ENCODE measurements around the gene RTCB.
"Not testable (repeated sequence)": the region's sequence is repeated elsewhere in the genome, so short reads cannot be mapped to it uniquely, and the experiment has no call there.

Gene RTCB

DNA sequence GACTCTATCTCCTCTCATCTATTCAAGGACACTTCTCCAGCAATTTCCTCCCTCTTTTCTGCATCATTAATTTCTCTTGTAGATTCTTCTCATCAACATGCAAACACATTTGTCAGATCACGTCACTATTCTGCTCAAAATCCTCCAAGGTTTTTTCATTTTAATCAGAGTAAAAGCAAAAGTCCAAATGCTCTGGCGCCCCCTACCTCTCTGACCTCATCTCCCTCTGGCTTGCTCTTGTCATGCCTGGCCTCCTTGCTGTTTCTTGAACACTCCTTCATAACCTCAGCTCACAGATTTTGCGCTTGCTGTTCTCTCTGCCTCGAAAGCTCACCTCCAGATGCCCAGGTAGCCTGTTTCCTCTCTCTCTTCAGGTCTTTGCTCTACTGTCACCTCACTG is 22.4 kb downstream of the RTCB start:
- DNase-seq (ENCODE audit: low read depth), result no peak

DNA sequence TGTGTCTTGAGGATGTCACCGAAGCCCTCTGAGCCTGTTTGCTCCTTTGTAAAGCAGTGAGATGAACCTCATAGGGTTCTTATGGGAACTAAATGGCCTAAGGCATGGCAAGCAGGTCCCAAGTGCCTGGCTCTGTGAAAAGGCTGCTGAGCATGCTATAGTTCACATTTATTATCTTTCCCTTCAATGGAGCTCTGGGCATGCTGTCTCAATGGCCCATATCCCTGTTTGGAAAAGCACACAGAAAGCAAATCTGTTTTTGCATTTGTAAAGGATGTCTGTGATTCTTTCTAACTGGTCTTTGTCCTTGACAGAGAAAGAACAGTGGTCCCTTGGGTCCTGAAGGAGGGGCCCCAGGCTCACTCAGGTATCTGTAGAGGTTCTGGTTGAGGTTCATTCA is 26.4 kb downstream of the RTCB start:
- no peak for DNase-seq (ENCODE audit: low read depth)

DNA sequence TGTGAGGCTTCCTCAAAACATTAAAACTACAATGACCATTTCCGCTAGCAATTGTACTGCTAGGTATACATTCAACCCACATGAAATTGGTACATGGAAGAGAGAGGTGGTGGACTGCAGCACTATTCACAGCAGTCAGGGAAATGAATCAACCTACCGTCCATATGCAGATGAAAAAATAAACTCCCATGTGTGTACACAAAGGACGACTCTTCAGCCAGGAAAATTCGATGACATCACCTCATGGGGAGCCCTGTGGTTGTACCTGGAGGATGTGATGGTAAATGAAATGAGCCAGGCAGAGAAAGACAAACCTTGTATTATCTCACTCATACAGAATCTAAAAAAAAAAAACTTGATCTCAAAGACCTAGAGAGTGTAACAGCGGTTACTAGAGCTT is 31.1 kb downstream of the RTCB start:
- no peak for DNase-seq (ENCODE audit: low read depth)

DNA sequence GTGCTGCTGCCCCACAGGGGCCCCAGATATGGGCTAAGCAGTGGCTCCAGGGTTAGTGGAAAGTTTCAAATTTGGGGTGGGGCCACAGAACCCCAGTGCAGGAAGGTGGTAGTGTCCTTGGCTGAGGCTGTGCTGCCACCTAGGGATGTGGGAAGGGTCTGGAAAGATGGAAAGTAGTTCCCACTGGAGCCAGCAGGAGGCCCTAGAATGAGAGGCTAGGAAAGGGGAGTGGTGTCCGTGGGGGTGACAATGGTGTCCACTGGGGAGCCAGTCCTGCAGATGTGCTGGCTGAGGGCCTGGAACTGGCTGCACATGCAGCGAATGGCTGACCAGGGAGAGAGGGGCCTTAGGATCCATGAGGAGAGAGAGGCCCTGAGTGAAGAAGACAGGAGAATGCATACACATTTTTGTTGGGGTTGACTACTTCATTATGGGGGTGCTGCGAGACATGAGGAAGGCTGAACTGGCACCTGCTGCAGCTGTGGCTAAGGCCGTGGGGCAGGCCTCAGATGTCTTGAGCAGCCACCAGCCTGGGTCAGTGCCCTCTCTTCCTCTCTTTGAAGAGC is 33.3 kb downstream of the RTCB start:
- no peak for DNase-seq (ENCODE audit: low read depth)

DNA sequence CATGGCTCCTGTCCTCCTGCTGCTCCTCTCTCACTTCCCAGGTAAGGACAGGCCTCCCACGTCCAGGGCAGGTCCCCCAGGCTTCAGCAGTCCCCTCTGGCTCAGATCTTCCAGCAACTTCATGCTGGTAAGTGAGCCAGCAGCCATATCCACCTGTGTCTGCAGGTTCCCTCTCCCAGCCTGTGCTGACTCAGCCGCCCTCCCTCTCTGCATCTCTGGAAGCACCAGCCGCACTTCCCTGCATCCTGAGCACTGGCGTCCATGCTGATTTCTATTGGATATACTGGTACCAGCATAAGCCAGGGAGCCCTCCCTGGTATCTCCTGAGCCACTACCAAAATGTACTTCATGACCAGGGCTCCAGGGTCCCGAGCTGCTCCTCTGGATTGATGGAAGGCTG is 35.4 kb downstream of the RTCB start:
- no peak for DNase-seq (ENCODE audit: low read depth)

DNA sequence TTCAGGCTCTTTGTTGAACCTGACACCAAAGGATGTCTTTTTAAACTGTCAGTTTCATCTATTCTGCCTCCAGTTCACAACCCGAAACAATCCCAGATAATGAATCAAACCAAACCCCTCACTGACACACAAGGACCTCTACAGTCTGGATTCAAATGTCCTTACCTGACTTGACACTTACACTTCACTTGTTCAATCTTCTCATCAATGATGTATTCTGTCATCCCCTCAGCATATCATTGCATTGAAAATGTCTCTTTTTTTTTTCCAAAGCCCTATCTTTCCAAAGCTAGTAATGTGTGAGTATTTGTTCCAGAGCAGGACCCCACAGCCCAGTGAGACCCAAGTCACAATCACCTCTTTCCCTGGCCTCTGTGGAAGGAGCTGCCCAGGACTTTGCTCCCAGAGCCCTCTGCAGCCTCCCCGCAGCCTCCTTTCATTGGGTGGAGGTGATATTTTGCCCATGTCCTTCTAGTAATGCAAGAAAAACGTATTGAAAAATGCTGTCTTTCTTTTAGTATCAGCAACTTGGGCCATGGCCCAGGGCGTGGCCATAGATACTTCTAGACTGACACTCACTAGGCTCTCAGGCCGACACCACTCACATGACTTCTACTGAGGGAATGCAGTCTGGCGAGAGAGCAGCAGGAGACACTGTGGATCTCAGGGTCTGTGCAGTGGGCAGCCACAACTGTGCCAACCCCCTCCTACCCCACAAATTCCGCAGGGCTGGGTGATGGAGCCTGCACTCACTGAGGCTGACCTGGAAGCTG is 36.2 kb downstream of the RTCB start:
- DNase-seq (ENCODE audit: low read depth), result no peak

DNA sequence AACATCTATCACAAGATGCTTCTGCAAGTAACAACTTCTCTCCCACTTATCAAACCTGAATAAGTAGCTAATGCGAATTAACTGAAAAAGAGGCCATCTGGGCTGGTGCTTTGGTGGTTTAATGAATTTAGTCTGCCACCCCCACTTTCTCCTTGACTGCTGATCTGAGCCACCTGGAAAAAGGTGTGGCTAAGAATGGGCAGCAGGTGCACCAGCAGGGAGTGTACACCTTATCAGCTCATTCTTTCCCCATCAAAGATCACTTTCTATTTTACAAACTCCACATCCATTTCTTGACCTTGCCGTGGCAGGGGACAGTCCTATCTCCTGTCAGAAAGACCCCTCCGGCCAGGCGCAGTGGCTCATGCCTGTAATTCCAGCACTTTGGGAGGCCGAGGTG is 47.8 kb downstream of the RTCB start:
- no peak for DNase-seq (ENCODE audit: low read depth)

DNA sequence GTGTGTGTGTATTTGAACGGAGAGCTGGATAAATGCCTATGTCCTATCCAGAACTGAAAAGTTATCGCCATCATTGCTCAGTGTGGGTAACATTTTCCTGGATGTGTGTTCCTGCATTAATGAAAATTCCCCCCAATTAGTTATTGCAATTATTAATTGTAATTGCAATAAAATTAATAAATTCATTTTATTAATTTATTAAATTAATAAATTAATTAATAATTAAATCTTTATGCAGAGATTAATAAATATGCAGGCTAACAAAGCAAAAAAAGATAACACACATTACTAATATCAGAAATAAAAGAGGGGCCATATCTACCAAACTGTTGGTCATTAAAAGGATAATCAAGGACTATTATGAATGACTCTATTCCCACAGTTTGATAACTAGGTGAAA is 50.8 kb downstream of the RTCB start:
- no peak for DNase-seq (ENCODE audit: low read depth)

DNA sequence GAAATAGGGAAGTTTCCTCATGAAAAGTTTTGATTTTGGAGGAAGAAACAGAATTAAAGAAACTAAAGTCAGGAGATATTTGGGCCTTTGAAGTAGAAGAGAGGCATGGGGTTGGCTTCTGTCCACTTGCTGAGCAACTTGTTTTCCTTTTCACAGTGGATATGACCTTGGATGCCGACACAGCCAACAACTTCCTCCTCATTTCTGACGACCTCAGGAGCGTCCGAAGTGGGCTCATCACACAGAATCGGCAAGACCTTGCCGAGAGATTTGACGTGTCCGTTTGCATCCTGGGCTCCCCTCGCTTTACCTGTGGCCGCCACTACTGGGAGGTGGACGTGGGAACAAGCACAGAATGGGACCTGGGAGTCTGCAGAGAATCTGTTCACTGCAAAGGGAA is 52.0 kb downstream of the RTCB start:
- DNase-seq (ENCODE audit: low read depth), result not testable (repeated sequence)

DNA sequence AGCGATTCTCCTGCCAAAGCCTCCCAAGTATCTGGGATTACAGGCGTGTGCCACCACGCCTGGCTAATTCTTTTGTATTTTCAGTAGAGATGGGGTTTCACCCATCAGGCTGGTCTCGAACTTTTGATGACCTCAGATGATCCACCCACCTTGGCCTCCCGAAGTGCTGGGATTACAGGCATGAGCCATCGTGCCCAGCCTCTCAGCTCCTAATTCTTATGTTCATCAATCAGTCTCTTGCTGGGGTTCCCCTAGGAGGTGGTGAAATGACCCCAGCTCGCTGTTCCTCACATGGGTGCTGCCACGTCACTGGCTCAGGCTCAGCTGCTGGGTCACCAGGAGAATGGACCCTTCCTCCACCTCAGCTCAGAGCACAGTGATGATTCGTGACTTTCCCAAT is 54.5 kb downstream of the RTCB start, which contains the start of gene RFPL3:
TSS of gene RFPL3 (plus strand) at position 301 of the 400 bp plus-strand sequence. CDS start 205 bp downstream, outside the sequence.
- DNase-seq (ENCODE audit: low read depth), result not testable (repeated sequence)

DNA sequence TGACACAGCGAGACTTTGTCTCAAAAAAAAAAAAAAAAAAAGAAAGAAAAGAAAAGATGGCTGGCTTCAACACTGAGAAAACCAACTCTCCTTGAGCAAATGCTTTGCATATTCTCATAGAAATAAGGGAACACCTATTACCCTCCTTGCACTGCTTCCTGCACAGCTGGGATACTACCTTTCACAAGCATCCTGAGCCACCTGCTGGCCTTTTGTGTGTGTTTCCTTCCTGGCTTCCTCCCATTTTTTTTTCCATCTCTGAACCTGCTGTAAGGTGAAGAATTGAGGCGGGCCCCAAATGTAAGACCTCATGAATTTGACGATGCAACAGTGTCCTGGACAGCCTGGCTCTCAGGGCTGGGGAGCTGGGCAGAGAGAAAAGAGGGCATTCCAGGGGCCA is 56.3 kb downstream of the RTCB start:
- no peak for DNase-seq (ENCODE audit: low read depth)

DNA sequence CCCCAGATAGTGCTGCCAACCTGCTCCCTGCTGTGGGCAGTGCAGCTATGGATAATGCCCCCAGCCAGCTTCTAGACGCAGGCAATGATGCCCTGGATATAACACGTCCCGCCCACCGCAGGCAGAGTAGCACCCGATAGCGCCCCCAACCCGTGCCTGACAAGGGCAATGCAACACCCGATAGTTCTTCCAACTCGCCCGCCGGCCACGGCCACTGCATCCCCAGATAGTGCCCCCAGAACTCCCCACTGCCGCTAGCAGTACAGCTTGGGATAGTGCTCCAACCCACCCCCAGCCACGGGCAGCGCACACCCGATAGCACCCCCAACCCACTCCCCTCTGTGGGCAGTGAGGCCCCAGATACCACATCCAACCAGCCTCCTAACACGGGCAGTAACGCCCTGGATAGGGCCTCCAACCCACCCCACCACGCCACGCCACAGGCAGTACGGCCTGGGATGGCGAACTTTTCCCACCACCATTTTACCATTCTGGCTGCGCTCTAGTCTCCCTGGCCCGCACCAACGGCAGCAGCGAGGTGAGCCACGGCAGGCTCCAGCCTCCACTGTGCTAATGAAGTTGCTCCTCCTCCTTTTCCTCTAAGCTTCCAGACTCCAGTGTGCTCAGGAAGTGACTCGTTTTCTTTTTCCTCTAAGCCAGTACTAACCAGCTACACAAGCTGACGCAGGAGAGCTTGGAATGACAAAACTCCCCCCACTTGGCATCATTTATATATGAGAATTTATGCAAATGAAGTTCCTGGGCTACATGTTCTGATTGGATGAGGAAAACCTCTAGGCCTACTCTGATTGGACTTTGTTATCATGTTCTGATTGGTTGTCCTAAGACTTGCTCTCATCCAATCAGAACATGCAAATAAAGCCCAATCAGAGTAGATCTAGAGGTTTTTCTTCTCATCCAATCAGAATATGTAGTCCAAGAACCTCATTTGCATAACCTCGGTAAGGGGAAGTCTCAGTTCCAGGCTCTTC is 57.4 kb downstream of the RTCB start:
- no peak for DNase-seq (ENCODE audit: low read depth)

DNA sequence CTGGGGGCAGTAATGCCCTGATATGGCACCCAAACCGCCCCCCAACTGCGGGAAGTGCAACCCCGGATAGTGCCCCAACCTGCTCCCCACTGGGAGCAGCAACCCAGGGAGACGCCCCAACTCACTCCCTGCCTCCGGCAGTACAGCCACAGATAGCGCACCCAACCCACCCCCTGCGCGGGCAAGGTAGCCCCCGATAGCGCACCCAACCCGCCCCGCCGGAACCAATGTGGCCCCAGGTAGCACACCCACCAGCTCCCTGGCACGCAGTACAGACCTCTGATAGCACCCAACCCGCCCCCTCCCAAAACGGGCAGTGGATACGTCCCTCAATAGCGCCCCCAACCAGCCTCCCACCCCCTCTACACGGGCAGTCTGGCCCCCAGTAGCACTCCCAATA is 58.2 kb downstream of the RTCB start:
- DNase-seq (ENCODE audit: low read depth), result no peak

DNA sequence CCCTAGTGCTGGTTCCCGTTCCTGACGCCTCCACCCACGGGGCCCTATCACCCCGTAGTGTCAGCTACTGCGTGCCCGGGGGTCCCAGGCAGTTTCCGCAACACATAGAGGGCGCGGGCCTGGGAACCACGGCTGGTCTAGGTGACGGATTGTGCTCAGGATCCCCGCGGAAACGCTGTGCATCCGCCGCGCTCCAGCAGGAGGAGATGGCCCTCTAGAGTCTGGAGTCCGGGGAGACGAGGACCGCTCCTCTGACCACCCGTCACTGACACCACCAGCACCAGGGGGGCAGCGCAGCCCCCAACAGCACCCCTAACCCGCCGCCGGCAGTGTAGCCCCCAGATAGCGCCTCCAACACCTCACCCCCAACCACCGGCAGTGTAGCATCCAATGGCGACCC is 58.8 kb downstream of the RTCB start:
- DNase-seq (ENCODE audit: low read depth), result no peak

DNA sequence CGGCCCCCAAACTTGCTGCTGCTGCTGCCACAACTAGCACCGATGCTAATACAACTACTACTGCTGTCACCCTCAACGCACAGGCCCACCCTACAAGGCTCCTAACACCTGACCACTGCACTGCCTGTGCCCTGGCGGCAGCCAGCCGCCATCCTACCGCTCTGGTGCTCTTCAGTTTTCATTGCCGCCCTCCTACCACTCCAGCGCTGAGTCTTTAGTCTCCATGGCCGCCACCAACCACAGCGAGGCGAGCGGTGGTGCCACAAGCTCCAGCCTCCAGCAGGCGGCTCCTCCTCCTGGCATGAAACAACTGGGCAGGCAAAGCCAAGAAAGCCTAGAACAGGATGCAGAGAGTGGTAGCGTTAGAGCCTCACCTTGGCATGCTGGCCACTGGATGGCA is 59.4 kb downstream of the RTCB start:
- no peak for DNase-seq (ENCODE audit: low read depth)

DNA sequence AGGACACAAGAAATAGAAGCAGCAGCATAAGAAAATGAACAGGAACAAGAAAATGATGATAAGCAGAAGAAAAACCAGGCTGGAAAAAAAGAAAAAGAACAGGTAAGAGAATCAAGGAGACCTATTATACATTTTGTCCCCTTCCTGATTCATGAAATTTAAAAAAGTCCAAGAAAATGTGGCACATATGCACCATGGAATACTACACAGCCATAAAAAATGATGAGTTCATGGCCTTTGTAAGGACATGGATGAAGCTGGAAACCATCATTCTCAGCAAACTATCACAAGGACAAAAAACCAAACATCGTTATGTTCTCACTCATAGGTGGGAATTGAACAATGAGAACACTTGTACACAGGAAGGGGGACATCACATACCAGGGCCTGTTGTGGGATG is 60.2 kb downstream of the RTCB start:
- not testable (repeated sequence) for DNase-seq (ENCODE audit: low read depth)

DNA sequence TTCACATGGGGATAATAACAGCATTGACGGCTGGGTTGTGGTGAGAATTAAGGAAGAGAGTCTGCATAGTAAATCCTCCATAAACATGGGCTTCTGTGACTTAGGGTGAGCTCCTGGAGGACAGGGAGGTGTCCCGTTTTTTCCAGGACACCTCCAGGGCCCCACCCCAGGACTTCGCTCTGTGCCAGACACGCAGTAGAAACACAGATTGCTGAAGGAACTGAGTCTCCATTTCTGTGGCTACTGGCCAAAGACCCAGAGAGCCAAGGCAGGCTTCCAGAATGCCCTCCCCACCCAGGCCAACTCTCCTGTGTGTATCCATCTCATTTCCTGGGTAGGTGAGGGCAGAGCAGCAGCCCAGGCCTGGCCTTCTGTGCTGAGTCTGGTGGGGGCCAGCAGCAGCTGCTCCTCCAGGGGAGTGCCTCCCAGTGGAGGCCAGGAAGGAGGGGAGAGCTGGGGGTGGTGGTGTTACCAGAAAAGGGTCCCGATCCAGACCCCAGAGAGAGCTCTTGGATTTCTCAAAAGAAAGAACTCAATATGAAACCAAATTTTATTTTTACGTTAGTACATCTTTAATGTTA is 63.9 kb downstream of the RTCB start:
- no peak for DNase-seq (ENCODE audit: low read depth)

DNA sequence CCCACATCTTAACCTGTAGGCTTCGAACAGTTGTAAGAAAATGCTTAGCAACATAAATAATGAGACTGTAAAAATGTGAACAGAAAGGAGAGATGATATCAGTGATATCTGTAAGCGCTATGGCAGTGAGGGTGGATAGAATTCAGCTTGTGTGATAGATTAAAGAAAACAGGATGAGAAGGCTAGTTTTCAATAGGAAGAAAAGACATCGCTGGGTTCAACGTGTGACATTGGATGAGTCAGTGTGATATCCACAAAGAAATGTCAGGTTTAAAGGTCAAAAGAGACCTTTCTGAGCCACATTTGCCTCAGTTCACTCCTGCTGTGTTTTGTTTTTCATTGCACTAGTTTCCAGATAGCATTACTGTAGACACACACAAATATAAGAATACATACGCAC is 68.1 kb downstream of the RTCB start:
- DNase-seq (ENCODE audit: low read depth), result no peak

DNA sequence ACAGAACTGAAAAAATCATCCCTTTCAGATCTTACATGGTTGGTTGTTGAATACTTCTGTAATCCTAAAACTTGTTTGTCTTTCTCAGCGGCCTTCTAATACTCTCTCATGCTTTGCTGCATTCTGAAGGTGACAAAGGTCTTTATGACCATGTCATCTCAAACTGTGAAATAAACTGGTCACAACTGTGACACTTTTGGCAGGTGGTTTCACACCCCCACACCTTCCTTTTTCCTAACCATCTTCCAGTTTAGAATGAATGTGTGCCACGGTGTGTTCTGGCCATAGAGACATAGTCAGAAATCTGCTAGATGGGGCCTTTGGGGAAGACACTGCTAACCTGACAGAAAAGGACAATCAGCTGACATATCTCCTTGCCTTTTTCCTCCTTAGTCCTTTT is 69.1 kb downstream of the RTCB start:
- DNase-seq (ENCODE audit: low read depth), result no peak

DNA sequence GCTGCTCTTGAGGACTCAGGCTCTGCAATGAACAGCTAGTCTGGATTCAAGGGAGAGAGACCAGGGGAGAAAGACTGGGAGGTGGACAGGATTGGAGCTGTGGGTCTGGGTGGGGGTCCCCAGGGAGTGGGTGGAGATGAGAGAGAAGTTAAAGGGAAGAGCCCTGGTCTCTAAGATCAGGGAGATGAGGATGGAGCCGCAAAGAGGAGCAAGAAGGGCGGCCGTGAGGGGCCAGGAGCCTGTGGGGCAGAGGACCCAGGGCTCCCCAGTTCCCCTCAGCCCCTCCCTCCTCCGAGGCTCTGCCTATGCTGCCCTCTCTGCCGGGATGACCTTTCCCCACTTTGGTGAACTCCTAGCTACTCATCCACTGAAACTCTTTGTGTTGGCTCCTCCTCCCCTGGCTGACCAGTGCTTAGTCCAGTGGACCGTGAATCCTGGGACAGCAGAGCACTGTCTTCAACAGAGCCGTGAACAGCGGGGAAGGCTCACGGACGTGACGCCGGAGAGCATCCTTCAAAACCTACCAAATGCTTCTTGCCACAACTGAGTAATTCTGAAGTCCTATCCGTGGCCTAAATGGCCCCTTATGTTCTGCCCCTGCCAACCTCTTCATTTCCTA is 70.8 kb downstream of the RTCB start:
- no peak for DNase-seq (ENCODE audit: low read depth)

DNA sequence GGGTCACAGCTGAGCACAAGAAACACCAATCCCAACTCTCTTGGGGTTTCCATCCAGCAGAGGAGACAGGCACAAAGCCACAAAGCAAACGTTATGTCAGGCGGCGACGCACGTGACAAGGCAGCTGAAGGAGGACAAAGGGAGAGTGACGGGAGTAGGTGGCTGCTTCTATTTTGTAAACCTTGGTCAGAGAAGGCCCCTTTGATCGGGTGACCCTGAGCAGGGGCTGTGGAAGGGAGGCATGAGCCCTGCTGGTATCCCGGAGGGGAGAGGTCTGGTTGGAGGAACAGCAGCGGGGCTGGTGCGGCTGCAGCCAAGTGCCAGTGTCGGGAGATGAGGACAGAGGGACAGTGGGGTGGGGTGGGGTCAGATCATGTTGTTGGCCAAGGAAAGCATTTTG is 71.6 kb downstream of the RTCB start:
- DNase-seq (ENCODE audit: low read depth), result no peak

All from stimulated activated CD8-positive, alpha-beta memory T cell treated with anti-CD3 and anti-CD28 coated beads, Interleukin-7, amount 100 ng/mL, for 24 hours (primary cell).